ENCODE data around the gene RTN1. TPM values are rescaled to one million over a fixed set of nuclear protein-coding genes. Genes with fewer than 3 reads are reported as not detected.
"Not testable (repeated sequence)": the region's sequence is repeated elsewhere in the genome, so short reads cannot be mapped to it uniquely, and the experiment has no call there.

Gene RTN1
- total and polyA plus RNA-seq, 12 donors: 0.40 to 5.5 (median 0.91) TPM

DNA sequence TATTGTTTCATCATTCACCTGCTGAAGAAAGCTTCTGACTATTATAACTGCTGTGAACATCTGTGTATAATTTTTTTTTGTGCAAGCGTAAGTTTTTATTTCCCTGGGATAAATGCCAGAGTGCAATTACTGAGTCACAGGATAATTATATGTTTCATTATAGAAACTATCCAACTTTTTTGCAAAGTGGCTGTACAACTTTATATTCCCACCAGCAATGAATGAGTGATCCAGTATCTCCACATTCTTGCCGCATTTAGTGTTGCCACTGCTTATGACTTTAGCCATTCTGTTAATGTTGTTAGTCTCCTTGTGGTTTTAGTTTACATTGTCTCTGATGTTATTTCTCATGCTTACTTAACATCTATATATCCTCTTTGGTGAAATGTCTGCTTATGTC lies 205.8 kb downstream of the RTN1 start:
- TF ChIP-seq, protein P1, sequence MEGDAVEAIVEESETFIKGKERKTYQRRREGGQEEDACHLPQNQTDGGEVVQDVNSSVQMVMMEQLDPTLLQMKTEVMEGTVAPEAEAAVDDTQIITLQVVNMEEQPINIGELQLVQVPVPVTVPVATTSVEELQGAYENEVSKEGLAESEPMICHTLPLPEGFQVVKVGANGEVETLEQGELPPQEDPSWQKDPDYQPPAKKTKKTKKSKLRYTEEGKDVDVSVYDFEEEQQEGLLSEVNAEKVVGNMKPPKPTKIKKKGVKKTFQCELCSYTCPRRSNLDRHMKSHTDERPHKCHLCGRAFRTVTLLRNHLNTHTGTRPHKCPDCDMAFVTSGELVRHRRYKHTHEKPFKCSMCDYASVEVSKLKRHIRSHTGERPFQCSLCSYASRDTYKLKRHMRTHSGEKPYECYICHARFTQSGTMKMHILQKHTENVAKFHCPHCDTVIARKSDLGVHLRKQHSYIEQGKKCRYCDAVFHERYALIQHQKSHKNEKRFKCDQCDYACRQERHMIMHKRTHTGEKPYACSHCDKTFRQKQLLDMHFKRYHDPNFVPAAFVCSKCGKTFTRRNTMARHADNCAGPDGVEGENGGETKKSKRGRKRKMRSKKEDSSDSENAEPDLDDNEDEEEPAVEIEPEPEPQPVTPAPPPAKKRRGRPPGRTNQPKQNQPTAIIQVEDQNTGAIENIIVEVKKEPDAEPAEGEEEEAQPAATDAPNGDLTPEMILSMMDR (IDR thresholded peaks at IDR 0.05): no peak
- no peak for DNase-seq
- Histone ChIP-seq H3K27ac (no peak overlapping the region), H3K4me3 (no peak overlapping the region), H3K36me3 (no peaks in the 10 kb centered on the region), H3K27me3 (no peaks in the 10 kb centered on the region), H3K9me3 (peaks cover 0 to 55% (median 4%) of the 10 kb centered on the region in 11 donors), H3K4me1 (no peaks in the 10 kb centered on the region)
- 88 to 95% methylated on average over 2 of the region's 2 CpGs for WGBS, 2 donors
- ATAC-seq: no peak
- intact Hi-C loops (cut with DNase I): no loop called here

DNA sequence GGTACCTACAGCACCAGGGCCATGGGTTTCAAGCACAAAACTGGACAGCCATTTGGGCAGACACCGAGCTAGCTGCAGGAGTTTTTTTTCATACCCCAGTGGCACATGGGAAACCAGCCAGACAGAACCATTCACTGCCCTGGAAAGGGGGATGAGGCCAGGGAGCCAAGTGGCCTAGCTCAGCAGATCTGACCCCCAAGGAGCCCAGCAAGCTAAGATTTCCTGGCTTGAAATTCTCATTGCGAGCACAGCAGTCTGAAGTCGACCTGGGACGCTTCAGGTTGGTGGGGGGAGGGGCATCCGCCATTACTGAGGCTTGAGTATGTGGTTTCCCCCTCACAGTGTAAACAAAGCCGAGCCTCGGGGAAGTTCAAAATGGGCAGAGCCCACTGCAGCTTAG lies 212.8 kb downstream of the RTN1 start:
- TF ChIP-seq, protein P1 (IDR thresholded peaks at IDR 0.05): no peak
- Histone ChIP-seq H3K27me3 (no peaks in the 10 kb centered on the region), H3K36me3 (no peaks in the 10 kb centered on the region), H3K27ac (no peak overlapping the region), H3K9me3 (peaks cover 0 to 41% (median 6%) of the 10 kb centered on the region in 11 donors), H3K4me1 (no peaks in the 10 kb centered on the region), H3K4me3 (no peak overlapping the region)
- ATAC-seq: no peak
- intact Hi-C loops (cut with DNase I): no loop called here
- 70 to 78% methylated on average over 7 of the region's 7 CpGs for WGBS, 2 donors
- no peak for DNase-seq

DNA sequence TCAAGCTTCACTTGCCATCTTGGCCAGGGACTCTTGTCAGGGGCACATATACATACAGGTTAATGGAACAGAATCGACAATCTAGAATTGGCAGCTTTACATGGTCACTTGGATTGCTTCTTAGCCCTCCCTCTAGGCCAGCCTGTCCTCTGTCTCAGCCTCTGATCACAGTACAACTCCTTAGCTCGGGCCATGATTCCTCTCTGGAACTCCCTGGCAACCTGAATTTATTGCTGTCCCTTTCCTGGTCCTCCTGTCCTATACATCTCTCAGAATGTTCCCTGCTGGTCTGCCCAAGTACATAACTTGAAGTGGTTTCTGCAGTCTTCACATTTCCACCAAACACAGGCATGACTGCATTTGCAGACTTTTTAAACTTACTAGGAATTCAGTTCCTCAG lies 214.1 kb downstream of the RTN1 start:
- 65 to 73% methylated on average over 2 of the region's 2 CpGs for WGBS, 2 donors
- no peak for ATAC-seq
- Histone ChIP-seq H3K4me3 (no peak overlapping the region), H3K9me3 (peaks cover 0 to 44% (median 8%) of the 10 kb centered on the region in 11 donors), H3K4me1 (no peaks in the 10 kb centered on the region), H3K27ac (no peak overlapping the region), H3K36me3 (no peaks in the 10 kb centered on the region), H3K27me3 (no peaks in the 10 kb centered on the region)
- TF ChIP-seq, protein P1 (IDR thresholded peaks at IDR 0.05): no peak
- intact Hi-C loops (cut with DNase I): no loop called here
- no peak for DNase-seq

DNA sequence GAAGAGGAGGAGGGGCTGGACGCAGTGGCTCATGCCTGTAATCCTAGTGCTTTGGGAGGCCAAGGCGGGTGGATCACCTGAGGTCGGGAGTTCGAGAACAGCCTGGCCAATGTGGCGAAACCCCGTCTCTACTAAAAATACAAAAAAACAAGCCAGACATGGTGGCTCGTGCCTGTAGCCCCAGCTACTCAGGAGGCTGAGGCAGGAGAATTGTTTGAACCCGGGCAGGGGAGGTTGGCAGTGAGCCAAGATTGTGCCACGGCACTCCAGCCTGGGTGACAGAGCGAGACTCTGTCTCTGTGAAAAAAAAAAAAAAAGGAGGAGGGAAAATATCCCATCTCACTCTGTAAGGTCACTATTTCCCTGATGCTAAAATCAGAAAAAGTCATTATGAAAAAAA lies 216.4 kb downstream of the RTN1 start:
- ATAC-seq; H3K4me3 ChIP-seq; H3K27me3 ChIP-seq; DNase-seq; H3K4me1 ChIP-seq; intact Hi-C loops (cut with DNase I); H3K27ac ChIP-seq; H3K36me3 ChIP-seq: not testable (repeated sequence)
- WGBS, 2 donors: 85% methylated on average over 10 of the region's 10 CpGs
- H3K9me3 ChIP-seq: peaks cover 0 to 52% (median 8%) of the 10 kb centered on the region in 11 donors

DNA sequence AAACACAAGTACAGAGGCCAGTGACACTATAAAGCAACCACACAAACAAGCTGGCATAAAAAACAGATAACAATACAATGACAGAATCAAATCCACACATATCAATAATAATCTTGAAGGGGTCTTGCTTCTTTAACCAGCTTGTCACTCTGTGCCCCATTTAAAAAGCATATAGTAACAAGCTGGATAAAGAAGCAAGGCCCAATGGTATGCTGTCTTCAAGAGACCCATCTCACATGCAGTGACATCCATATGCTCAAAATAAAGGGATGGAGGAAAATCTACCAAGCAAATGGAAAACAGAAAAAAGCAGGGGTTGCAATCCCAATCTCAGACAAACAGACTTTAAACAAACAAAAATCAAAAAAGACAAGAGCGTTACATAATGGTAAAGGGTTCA lies 223.7 kb downstream of the RTN1 start:
- H3K27ac ChIP-seq; DNase-seq; intact Hi-C loops (cut with DNase I); ATAC-seq; H3K4me1 ChIP-seq; H3K36me3 ChIP-seq; H3K27me3 ChIP-seq; H3K4me3 ChIP-seq: not testable (repeated sequence)
- H3K9me3 ChIP-seq: peaks cover 0 to 90% (median 31%) of the 10 kb centered on the region in 11 donors
- WGBS, 2 donors: 88 to 96% methylated on average over 1 of the region's 1 CpG
